ENCODE data around the gene ZFAND2B.
A peak's percentile ranks its signal among the peaks of the same experiment; 100 is the strongest.
"Not testable (repeated sequence)": the region's sequence is repeated elsewhere in the genome, so short reads cannot be mapped to it uniquely, and the experiment has no call there.

ZFAND2B gene

DNA sequence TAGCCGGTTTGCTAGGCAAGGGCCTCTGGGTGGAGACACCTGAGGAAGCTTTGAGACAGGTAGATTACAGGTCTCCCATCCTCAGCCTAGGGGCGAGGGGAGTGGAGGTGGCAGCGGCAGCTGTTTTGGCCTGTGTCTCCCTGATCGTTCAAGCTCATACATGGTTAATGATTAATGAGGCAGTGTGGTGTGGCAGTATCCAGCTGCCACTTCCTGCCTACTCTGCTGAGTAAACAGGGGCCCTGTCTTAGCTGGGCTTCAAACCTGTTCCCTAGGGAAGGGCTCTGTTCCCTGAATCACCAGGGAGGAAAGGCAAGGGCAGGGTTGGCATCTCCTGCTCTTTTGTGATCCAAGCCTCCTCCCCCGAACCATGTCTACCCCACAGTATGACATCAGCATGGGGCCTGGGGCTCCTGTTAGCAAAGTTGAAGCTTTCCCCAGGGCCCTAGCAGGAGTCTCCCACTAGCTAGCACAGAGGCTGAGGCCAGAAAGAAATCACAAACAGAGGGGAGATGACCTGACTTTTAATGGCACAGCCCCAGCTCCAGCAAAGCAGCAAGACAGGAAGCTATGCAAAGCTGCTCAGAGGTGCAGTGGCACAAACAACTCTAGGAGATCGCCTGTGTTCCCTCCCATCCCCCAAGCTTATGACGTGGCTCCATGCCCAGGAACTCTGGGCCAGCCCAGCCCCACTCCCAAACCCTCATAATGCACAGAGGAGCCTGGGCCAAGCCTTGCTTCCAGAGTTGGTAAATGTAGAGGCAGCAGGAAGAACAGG is 42.8 kb downstream of the ZFAND2B start:
- peak in 49 of 58 donors; percentile 9 to 81 (median 58) for DNase-seq

DNA sequence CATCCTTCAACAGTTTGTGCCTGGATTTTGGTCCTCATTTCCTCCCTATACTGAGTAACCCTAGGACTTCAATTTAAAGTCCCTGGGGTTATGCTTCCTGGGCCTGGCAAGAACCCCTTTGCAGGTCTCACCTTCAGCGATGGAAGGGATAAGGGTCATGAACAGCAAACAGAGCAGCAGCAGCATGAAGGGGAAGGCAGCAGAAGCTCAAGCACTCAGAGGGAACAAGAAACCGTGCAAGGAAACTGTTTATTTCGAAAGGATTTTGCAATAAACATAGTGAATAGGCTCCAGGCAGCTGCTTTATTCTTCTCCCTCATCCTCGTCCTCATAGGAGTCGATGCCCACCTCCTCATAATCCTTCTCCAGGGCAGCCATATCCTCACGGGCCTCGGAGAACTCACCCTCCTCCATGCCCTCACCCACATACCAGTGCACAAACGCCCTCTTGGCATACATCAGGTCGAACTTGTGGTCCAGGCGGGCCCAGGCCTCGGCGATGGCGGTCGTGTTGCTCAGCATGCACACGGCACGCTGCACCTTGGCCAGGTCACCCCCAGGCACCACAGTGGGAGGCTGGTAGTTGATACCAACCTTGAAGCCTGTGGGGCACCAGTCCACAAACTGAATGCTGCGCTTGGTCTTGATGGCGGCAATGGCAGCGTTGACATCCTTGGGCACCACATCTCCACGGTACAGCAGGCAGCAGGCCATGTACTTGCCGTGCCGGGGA is 43.6 kb downstream of the ZFAND2B start:
- DNase-seq, result no peak

DNA sequence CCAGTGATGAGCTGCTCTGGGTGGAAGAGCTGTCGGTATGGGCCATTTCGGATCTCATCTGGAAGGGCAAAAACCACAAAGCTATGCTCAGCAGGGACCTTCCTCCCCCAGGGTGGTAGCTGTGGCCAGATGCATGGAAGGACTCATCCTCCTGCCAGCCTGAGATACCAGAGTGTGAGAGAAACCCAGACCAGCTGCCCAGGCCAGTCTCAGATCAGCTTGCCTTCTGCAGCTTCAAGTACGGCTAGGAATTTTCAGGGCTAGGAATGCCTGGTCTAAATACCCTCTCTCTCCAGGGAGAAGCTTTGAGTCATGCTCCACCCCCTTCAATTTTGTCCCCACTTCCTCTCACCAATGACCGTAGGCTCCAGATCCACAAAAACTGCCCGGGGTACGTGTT is 45.1 kb downstream of the ZFAND2B start:
- DNase-seq, result no peak

DNA sequence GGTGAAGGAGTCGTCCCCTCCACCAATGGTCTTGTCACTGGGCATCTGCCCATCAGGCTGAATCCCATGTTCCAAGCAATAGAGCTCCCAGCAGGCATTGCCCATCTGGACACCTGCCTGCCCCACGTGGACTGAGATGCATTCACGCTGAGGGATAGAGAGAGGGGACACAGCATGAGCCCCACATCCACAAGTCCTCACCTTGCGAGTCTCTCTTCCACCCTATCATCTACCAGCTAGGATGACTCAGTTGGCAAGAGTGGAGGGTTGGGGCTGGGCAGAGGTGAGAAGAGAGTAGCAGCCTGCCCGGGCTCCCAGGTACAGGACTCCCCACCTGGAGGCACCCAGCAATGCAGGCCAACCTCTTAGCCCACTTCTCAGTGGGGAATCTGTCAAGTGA is 45.5 kb downstream of the ZFAND2B start:
- peak in 1 of 58 donors; percentile 23 for DNase-seq

DNA sequence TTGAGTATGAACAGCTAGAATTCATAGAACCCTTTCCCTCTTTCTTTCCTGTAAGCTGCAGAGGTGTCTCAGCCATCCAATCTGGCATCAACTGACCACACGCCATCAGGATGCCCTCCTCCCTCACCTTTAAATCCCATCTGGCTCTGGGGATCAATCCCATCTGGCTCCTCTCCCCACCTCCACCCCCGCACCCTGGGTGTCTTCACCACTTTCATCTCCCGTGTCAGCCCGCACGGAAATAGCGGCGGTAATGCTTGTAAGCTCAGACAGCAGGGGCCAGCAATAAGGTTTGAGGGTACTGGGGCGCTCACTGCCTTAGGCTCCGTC is 46.0 kb downstream of the ZFAND2B start:
- DNase-seq, result peak in 3 of 58 donors; percentile 8 to 39 (median 31)

DNA sequence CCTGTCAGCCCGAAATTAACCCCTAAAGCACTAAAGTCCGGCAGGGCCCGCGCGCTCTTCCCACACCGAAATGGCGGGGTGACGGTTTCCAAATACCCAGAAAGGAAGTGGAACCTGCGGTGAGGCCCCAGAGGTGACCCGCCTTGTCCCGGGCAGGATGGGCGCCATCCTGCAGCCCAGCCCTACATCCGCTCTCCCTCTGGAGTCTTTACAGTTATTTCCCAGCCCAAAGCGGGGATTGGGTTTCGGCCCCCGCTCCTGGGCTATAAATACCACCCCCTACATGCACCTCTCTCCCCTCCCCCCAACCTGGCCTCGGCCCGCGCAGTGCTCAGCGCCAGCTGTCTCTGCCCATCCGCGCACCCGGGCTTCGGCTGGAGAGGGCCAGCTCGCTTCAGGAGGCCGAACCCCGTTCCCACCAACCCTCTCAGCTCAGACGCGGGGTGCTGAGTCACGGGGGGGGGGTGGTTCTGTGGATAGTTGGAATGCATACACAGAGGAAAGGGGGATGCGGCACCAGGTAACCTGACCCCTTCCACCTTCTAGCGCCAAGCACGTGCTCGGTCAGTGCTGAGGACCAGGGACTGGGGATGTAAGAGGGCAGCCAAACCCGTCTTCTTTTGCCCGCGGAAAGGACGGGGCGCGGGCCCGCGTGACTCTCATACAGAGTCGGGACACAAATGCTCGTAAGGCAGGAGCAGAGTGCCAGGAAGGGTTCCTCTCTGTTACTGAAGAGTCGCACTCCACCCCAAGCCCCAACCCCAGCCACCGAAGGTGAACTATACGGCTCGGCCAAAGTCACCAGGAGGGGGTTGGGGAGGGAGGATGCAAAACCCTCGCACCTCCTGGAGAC is 46.5 kb downstream of the ZFAND2B start, which contains the start of gene TUBA4B:
TSS of gene TUBA4B (plus strand) at position 344 of the 853 bp plus-strand sequence. CDS start at position 509, 165 bp downstream.
- peak in 21 of 58 donors; percentile 9 to 67 (median 28) for DNase-seq

DNA sequence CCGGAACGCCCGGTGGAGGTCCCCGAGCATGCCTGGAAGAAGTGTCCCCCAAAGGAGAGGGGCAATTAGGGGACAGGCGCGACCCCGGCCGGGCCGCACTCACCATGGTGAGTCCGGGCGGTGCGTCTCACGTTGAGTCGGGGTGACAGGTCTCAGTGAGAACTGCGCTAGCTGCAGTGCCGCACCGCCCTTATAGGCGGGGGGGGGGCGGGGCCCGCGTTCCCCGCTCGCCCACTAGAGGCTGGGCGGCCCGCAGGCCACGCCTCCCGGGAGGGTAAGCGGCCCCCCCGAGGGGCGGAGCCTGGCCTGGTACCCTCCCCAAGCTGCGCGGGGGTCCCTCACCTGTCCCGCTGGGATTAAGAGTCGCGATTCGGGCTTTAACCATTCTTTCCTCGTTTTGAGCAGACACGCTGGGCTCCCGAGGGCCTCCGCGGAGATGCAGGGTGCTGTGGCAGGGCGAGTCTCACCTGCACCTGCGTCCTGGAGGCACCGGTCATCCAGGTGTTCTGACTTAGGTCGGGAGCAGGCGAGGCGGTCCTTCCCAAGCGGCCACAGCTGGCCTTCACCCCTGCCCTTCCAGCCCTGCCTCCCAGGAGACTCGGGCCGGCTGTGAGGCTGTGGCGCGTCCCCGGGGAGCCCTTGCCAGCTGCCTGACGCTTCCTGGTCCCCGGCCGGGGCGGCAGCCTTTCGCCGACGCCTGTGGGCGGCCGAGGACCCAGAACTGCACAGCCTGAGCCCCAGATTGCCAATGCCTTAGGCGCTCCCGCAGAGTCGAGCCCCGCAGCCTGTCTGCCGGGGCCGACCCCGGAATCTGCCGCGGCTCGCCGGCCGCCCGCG is 47.4 kb downstream of the ZFAND2B start, which contains the start of gene TUBA4A:
TSS of gene TUBA4A (minus strand) at position 166 of the 837 bp plus-strand sequence. CDS start at position 106, 60 bp downstream.
- peak in 56 of 58 donors; percentile 26 to 93 (median 75) for DNase-seq

DNA sequence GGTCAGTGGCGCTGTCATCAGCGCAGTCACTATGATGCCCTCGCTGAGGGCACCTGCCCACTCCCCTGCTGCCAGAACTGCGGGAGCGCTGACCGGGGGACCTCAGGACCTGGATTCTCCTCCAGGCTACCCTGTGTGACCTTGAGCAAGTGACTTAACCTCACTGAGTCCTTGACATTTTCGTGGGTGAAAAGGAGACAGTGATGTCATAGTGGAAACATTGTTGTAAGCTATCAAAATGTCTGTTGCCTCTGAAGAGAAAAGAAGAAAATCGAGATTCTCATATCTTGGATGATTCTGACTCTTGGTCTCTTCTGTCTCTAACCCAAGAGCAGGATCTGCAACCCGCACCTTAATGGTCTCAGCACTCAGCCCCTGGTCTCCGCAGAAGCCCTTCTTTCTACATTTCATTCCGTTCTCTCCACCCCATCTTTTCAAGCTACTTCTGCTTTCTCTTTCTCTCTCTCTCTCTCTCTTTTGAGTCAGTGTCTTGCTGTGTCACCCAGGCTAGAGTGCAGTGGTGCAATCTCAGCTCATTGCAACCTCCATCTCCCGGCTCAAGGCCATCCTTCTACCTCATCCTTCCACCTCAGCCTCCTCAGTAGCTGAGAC is 48.1 kb downstream of the ZFAND2B start:
- peak in 1 of 58 donors; percentile 34 for DNase-seq

DNA sequence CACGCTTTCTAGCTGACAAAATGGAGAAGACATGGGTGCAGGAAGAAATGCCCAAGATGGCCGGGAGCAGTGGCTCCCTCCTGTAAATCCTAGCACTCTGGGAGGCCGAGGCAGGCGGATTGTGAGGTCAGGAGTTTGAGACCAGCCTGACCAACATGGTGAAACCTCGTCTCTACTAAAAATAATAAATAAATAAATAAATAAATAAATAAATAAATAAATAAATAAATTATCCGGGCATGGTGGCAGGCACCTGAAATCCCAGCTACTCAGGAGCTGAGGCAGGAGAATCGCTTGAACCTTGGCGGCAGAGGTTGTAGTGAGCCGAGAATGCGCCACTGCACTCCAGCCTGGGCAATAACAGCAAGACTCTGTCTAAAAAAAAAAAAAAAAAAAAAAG is 52.4 kb downstream of the ZFAND2B start:
- not testable (repeated sequence) for DNase-seq
